ENCODE results near the gene EGFL7. TPM values are rescaled to one million over a fixed set of nuclear protein-coding genes. Genes with fewer than 3 reads are reported as not detected.
A peak's percentile ranks its signal among the peaks of the same experiment; 100 is the strongest.

Gene EGFL7
- total and polyA plus RNA-seq, 2 of the 13 experiments (the other 11 are each of a cell fraction or from before 2014, with no cell fraction given): 0.20 to 5.1 TPM

GRCh38 chr9:136626740-136627642 is 35.7 kb upstream of the EGFL7 start (continued):
- TF ChIP-seq, protein P1, sequence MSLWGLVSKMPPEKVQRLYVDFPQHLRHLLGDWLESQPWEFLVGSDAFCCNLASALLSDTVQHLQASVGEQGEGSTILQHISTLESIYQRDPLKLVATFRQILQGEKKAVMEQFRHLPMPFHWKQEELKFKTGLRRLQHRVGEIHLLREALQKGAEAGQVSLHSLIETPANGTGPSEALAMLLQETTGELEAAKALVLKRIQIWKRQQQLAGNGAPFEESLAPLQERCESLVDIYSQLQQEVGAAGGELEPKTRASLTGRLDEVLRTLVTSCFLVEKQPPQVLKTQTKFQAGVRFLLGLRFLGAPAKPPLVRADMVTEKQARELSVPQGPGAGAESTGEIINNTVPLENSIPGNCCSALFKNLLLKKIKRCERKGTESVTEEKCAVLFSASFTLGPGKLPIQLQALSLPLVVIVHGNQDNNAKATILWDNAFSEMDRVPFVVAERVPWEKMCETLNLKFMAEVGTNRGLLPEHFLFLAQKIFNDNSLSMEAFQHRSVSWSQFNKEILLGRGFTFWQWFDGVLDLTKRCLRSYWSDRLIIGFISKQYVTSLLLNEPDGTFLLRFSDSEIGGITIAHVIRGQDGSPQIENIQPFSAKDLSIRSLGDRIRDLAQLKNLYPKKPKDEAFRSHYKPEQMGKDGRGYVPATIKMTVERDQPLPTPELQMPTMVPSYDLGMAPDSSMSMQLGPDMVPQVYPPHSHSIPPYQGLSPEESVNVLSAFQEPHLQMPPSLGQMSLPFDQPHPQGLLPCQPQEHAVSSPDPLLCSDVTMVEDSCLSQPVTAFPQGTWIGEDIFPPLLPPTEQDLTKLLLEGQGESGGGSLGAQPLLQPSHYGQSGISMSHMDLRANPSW (CRISPR knock-in tag; IDR thresholded peaks at IDR 0.05; ENCODE audit: borderline replicate concordance): no peak
- peak; percentile 76 for TF ChIP-seq MIXL1 (CRISPR knock-in tag; IDR thresholded peaks at IDR 0.05)
- no peak for TF ChIP-seq ZNF484 (CRISPR knock-in tag; IDR thresholded peaks at IDR 0.05; ENCODE audit: borderline replicate concordance, low read depth)
- no peak for TF ChIP-seq RFX5 (IDR thresholded peaks at IDR 0.05; ENCODE audit: low read depth, low read length)
- 0 out of 2 replicates have a peak, but pooled peaks have one; percentile 4 for TF ChIP-seq SMC3 (IDR thresholded peaks at IDR 0.05; ENCODE audit: low read length)
- no peak for TF ChIP-seq RAD51 (IDR thresholded peaks at IDR 0.05; ENCODE audit: borderline replicate concordance)
- TF ChIP-seq POLR2AphosphoS2 (IDR thresholded peaks at IDR 0.05; ENCODE audit: low read depth, low read length): no peak
- TF ChIP-seq, protein P2, sequence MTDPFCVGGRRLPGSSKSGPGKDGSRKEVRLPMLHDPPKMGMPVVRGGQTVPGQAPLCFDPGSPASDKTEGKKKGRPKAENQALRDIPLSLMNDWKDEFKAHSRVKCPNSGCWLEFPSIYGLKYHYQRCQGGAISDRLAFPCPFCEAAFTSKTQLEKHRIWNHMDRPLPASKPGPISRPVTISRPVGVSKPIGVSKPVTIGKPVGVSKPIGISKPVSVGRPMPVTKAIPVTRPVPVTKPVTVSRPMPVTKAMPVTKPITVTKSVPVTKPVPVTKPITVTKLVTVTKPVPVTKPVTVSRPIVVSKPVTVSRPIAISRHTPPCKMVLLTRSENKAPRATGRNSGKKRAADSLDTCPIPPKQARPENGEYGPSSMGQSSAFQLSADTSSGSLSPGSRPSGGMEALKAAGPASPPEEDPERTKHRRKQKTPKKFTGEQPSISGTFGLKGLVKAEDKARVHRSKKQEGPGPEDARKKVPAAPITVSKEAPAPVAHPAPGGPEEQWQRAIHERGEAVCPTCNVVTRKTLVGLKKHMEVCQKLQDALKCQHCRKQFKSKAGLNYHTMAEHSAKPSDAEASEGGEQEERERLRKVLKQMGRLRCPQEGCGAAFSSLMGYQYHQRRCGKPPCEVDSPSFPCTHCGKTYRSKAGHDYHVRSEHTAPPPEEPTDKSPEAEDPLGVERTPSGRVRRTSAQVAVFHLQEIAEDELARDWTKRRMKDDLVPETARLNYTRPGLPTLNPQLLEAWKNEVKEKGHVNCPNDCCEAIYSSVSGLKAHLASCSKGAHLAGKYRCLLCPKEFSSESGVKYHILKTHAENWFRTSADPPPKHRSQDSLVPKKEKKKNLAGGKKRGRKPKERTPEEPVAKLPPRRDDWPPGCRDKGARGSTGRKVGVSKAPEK (CRISPR knock-in tag; IDR thresholded peaks at IDR 0.05; ENCODE audit: borderline replicate concordance): no peak
- TF ChIP-seq CHD4 (IDR thresholded peaks at IDR 0.05; ENCODE audit: borderline replicate concordance, low read length): no peak
- peak; percentile 62; the same call in 1 of the 2 replicates for TF ChIP-seq ZNF138 (CRISPR knock-in tag; IDR thresholded peaks at IDR 0.05; ENCODE audit: low read depth)
- 0 out of 2 replicates have a peak, but pooled peaks have one; percentile 10 for TF ChIP-seq RAD21 (CRISPR knock-in tag; IDR thresholded peaks at IDR 0.05)
- peak; percentile 71 for TF ChIP-seq CCAR2 (optimal IDR thresholded peaks at IDR 0.05; ENCODE audit: low read depth, low read length)
- TF ChIP-seq MAFG (CRISPR knock-in tag; IDR thresholded peaks at IDR 0.05): no peak
- no peak for TF ChIP-seq MEIS1 (CRISPR knock-in tag; IDR thresholded peaks at IDR 0.05; ENCODE audit: borderline replicate concordance)
- no peak for TF ChIP-seq MXD4 (CRISPR knock-in tag; IDR thresholded peaks at IDR 0.05)
- TF ChIP-seq ZSCAN9 (CRISPR knock-in tag; IDR thresholded peaks at IDR 0.05; ENCODE audit: borderline replicate concordance): peak; percentile 93
- TF ChIP-seq, protein P3, sequence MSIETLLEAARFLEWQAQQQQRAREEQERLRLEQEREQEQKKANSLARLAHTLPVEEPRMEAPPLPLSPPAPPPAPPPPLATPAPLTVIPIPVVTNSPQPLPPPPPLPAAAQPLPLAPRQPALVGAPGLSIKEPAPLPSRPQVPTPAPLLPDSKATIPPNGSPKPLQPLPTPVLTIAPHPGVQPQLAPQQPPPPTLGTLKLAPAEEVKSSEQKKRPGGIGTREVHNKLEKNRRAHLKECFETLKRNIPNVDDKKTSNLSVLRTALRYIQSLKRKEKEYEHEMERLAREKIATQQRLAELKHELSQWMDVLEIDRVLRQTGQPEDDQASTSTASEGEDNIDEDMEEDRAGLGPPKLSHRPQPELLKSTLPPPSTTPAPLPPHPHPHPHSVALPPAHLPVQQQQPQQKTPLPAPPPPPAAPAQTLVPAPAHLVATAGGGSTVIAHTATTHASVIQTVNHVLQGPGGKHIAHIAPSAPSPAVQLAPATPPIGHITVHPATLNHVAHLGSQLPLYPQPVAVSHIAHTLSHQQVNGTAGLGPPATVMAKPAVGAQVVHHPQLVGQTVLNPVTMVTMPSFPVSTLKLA (IDR thresholded peaks at IDR 0.05): no peak
- TF ChIP-seq KAT2B (IDR thresholded peaks at IDR 0.05; ENCODE audit: borderline replicate concordance, low read depth, low read length): no peak
- TF ChIP-seq DZIP1 (CRISPR knock-in tag; IDR thresholded peaks at IDR 0.05): no peak

Measured in HepG2 (cell line).